Stimulated activated effector memory CD8-positive, alpha-beta T cell treated with anti-CD3 and anti-CD28 coated beads, Interleukin-12 subunit alpha, Interleukin-12 subunit beta, amount 100 ng/mL, for 72 hours (primary cell): ENCODE results near the gene MT1A.
A peak's percentile ranks its signal among the peaks of the same experiment; 100 is the strongest.

Experiments used
- ATAC-seq: fragments of 150-1000 bp; cut with Tn5 transposase; 2 replicates; pipeline ENCODE4 v1.10.0; 2021
- DNase-seq, 2 donors: peaks; one replicate each; pipeline ENCODE4 v3.0.0; 2021 to 2022; ENCODE audit warnings: low spot score in 2 of 2
- H3K27ac Mint-ChIP-seq: one replicate; pipeline ENCODE4 v1.8.0; 2022; ENCODE audit warnings: mild to moderate bottlenecking, mixed read lengths
- H3K36me3 Mint-ChIP-seq: one replicate; pipeline ENCODE4 v1.8.0; 2022; ENCODE audit warnings: mild to moderate bottlenecking, mixed read lengths
- H3K4me1 Mint-ChIP-seq: one replicate; pipeline ENCODE4 v1.8.0; 2022; ENCODE audit warnings: mixed read lengths
- H3K4me3 Mint-ChIP-seq: one replicate; pipeline ENCODE4 v1.8.0; 2022; ENCODE audit warnings: mild to moderate bottlenecking, mixed read lengths
- H3K9me3 Mint-ChIP-seq: one replicate; pipeline ENCODE4 v1.8.0; 2022; ENCODE audit warnings: mixed read lengths

Gene MT1A

DNA sequence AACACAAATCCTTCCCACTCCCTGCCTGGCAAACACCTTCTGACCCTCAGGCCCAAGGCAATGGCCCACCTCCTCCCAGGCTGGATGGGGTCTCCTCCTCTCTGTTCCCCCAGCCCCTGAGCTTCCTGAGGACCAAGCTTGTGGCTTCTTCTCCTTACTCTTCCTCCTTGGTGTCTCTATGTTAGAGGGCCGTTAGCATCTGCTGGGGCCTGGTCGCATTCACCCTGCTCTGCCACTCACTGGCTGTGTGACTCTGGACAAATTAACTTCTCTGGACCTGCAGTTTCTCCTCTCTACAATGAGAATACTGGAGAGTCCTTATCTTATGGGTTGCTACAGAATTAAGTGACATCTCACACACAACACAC is 30.8 kb upstream of the MT1A start:
- H3K9me3 Mint-ChIP-seq = no peaks in the 10 kb centered on the region
- H3K27ac Mint-ChIP-seq = peak overlapping the region; percentile 79
- ATAC-seq (no peak), DNase-seq (no peak)
- H3K4me1 Mint-ChIP-seq = peaks cover 53% of the 10 kb centered on the region
- peak overlapping the region; percentile 86 for H3K4me3 Mint-ChIP-seq
- H3K36me3 Mint-ChIP-seq = no peaks in the 10 kb centered on the region

DNA sequence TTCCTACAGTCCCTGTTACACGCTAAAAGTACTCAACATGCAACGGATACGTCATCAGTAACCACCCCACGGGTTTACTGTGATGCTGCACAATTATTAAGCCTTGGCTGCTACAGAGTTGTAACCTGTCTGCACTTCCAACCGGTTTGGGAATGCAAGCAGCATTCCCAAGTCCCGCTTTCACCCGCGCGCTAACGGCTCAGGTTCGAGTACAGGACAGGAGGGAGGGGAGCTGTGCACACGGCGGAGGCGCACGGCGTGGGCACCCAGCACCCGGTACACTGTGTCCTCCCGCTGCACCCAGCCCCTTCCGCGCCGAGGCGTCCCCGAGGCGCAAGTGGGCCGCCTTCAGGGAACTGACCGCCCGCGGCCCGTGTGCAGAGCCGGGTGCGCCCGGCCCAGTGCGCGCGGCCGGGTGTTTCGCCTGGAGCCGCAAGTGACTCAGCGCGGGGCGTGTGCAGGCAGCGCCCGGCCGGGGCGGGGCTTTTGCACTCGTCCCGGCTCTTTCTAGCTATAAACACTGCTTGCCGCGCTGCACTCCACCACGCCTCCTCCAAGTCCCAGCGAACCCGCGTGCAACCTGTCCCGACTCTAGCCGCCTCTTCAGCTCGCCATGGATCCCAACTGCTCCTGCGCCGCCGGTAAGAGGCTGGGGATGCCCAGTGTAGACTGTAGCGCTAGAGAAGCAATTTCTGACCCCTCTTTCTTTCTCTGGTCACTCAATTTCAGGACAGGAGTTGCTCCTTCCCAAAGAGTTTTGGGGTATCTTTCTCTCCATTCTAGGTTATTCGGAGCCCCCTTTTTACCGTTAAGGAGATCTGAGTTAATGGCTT is 30.2 kb upstream of the MT1A start, which contains the start of gene MT2A:
TSS of gene MT2A (plus strand) at position 542 of the 833 bp plus-strand sequence. CDS start at position 614, 72 bp downstream.
- H3K36me3 Mint-ChIP-seq = no peaks in the 10 kb centered on the region
- ATAC-seq = peak; percentile 92
- peak within 1 kb of the TSS; percentile 86 for H3K4me3 Mint-ChIP-seq
- no peaks in the 10 kb centered on the region for H3K9me3 Mint-ChIP-seq
- peaks cover 54% of the 10 kb centered on the region for H3K4me1 Mint-ChIP-seq
- peak; percentile 65 to 92 for DNase-seq
- H3K27ac Mint-ChIP-seq = peak within 1 kb of the TSS; percentile 79

DNA sequence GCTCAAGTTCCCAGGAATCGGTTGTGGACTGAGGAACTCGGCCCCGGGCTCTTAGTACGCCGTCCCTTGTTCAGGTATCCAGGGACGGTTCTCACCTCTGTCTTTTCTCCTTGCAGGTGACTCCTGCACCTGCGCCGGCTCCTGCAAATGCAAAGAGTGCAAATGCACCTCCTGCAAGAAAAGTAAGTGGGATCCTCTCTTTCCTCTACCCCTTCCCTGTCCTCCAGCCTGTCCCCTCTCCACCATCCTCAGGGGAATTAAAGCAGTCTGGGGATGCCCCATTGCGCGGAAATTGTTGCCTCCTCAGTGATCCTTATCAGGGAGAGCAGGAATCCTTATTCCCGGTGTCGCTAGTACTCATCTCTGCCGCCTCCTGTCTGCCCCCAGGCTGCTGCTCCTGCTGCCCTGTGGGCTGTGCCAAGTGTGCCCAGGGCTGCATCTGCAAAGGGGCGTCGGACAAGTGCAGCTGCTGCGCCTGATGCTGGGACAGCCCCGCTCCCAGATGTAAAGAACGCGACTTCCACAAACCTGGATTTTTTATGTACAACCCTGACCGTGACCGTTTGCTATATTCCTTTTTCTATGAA is 29.5 kb upstream of the MT1A start:
- DNase-seq = peak in 1 of 2 donors; percentile 64
- Mint-ChIP-seq H3K9me3 (no peaks in the 10 kb centered on the region), H3K4me1 (peaks cover 59% of the 10 kb centered on the region), H3K4me3 (peak overlapping the region; percentile 86), H3K27ac (peak overlapping the region; percentile 60), H3K36me3 (no peaks in the 10 kb centered on the region)
- ATAC-seq = no peak

DNA sequence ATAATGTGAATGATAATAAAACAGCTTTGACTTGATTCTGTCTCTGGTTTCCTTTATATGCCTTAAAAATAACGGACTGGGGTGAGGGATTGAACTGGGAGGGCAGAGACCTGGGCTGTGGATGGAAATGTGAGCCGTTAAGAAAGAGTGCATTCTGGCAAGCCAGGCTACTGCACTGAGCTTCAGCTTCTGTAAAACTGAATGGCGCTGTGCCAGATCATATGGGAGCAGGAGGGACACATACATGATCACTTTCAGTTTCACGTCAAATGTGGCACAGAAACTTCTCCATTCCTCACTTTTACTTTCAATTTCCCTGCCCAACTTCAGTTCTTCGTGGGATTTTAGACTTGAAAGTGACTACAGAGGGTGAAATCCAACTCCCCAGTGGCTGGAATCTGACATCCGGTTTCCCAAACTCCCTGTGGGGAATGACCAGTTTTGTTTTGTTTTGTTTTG is 29.0 kb upstream of the MT1A start:
- H3K4me3 Mint-ChIP-seq = peak overlapping the region; percentile 86
- peak; percentile 36 for ATAC-seq
- H3K36me3 Mint-ChIP-seq = no peaks in the 10 kb centered on the region
- H3K4me1 Mint-ChIP-seq = peaks cover 64% of the 10 kb centered on the region
- peak overlapping the region; percentile 60 for H3K27ac Mint-ChIP-seq
- DNase-seq = peak in 1 of 2 donors; percentile 77
- no peaks in the 10 kb centered on the region for H3K9me3 Mint-ChIP-seq

DNA sequence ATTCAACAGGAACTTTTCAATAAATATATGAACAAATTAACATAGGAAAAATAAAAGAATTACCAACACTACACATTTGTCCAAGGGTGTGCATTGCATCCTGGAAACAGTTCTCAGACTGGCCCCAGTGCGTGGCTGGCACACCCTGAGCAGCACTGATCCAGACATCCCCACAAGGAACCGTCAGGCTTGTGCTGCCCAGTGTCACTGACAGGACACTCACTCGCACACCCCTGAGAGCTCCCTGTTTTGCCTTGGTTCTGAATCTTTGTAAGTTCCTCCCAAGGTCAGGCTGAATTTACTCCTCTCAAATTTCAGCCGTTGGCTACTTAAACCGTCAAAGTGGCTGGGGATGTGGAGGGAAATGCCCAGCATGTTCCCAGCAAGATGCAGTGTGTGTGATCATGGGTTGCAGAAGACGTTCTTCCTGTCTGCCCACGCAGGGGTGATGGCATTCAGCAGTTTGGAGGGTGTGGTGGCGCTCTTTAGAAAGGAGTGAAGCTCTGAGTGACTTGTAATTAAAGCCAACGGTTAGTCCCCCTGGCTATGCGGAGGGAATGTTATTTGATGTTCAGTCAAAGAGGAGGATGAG is 28.4 kb upstream of the MT1A start:
- peak overlapping the region; percentile 60 for H3K27ac Mint-ChIP-seq
- H3K4me1 Mint-ChIP-seq = peaks cover 70% of the 10 kb centered on the region
- ATAC-seq (peak; percentile 61), DNase-seq (peak; percentile 49 to 87)
- H3K36me3 Mint-ChIP-seq = no peaks in the 10 kb centered on the region
- peak overlapping the region; percentile 86 for H3K4me3 Mint-ChIP-seq
- H3K9me3 Mint-ChIP-seq = no peaks in the 10 kb centered on the region

DNA sequence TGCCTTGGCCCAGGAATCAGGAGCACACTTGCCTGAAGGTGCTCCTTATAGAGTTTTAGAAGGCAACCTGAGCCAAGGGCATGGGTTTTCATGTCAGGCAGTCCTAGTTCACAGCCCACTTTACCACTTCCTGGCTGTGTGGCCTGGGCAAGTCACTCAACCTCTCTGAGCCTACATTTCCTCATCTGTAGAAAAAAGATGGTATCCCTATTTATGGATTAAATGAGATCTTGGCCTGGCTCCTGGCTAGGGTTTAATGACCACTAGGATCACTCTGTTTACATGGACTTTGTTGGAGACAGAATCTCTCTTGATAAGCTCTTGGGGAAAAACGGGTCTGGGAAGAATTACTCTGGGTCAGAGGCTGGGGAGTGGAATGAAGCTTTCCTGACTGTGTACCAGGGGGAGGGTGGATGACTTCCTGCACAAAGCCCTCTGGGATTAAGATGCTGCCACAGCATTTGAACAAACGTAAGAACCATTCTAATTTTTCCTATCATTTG is 27.8 kb upstream of the MT1A start:
- DNase-seq (no peak), ATAC-seq (no peak)
- peak overlapping the region; percentile 70 for H3K27ac Mint-ChIP-seq
- H3K9me3 Mint-ChIP-seq = no peaks in the 10 kb centered on the region
- H3K4me3 Mint-ChIP-seq = peak overlapping the region; percentile 86
- peaks cover 73% of the 10 kb centered on the region for H3K4me1 Mint-ChIP-seq
- no peaks in the 10 kb centered on the region for H3K36me3 Mint-ChIP-seq

DNA sequence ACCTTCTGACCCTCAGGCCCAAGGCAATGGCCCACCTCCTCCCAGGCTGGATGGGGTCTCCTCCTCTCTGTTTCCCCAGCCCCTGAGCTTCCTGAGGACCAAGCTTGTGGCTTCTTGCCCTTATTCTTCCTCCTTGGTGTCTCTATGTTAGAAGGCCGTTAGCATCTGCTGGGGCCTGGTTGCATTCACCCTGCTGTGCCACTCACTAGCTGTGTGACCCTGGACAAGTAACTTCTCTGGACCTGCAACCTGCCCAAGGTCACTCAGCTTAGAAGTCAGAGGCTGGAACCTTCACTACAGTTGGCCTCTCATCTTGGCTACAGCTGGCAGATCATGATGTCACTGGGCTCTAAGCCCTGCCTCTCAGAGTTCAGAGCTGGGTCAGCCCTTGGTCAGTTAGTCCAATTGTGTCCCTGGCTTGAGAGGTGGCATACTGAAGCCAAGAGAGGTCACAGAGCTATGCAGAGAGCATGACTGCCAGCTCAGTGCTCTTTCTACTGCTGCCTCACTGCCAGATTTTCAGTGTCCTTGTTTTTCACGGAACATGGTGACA is 27.1 kb upstream of the MT1A start:
- Mint-ChIP-seq H3K4me1 (peaks cover 71% of the 10 kb centered on the region), H3K36me3 (no peaks in the 10 kb centered on the region), H3K9me3 (no peaks in the 10 kb centered on the region), H3K4me3 (peak overlapping the region; percentile 52), H3K27ac (peak overlapping the region; percentile 70)
- DNase-seq = no peak
- ATAC-seq = no peak

DNA sequence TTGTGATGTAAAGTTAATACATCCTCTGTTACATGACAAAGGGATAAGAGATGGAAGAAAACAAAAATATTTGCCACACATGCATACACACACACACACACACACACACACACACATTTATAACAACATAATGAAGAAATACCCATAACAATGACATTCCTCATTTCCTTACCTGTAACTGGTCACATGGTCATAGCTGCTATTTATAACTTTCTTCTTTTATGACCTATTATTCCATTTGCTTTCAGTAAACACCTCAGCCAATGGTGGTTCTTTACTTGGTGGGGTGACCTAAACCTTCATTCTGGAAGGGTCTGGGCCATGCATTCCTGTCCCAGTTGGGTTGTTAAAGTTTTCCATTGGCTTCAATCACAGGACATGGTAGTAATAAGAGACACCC is 24.8 kb upstream of the MT1A start:
- H3K4me1 Mint-ChIP-seq = peaks cover 65% of the 10 kb centered on the region

DNA sequence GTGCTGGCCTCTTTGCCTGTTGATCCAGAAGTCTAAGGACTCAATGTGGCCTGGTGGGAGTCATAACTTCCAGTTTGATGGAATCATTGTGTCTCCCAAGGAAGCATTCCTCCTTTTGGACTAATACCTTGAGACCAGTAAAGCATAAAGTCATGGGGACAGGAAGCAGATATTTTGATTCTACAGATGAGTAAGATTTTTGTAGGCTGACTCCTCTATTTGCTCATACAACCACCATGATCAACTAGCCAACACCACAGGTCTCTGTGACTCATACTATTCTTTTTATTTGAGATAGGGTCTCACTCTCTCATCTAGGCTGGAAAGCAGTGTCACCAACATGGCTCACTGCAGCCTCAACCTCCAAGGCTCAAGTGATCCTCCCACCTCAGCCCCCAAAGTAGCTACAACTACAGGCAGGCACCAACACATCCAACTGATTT is 23.9 kb upstream of the MT1A start:
- peak; percentile 92 for ATAC-seq

More for the DNA sequence above, 24.8 kb upstream of the MT1A start:
- Mint-ChIP-seq H3K27ac (peak overlapping the region; percentile 26), H3K36me3 (no peaks in the 10 kb centered on the region), H3K9me3 (no peaks in the 10 kb centered on the region), H3K4me3 (no peak overlapping the region)
- ATAC-seq = no peak
- DNase-seq = no peak

DNA sequence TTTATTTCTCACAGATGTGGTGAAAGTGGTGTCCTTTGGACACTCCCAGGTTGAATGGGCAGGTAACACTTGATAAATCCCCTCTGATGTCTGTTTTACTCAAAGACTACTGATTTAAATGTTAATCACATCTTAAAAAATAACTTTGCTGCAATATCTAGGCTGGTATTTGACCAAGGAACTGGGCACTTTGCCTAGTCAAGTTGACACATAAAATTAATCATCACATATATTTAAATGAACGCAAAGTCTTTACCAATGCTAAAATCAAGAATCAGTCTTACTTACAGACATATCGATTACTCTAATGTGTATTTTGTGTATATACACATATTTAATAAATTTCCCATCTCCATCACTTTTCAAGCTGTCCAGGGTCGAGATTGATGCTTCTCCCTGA is 23.1 kb upstream of the MT1A start:
- Mint-ChIP-seq H3K9me3 (no peaks in the 10 kb centered on the region), H3K4me3 (no peak overlapping the region), H3K27ac (no peak overlapping the region), H3K4me1 (peaks cover 49% of the 10 kb centered on the region), H3K36me3 (no peaks in the 10 kb centered on the region)
- DNase-seq = no peak
- no peak for ATAC-seq

More for the DNA sequence above, 23.9 kb upstream of the MT1A start:
- H3K4me1 Mint-ChIP-seq = peaks cover 56% of the 10 kb centered on the region
- no peaks in the 10 kb centered on the region for H3K36me3 Mint-ChIP-seq
- H3K4me3 Mint-ChIP-seq = peak overlapping the region; percentile 14
- peak overlapping the region; percentile 26 for H3K27ac Mint-ChIP-seq
- DNase-seq = no peak
- no peaks in the 10 kb centered on the region for H3K9me3 Mint-ChIP-seq

DNA sequence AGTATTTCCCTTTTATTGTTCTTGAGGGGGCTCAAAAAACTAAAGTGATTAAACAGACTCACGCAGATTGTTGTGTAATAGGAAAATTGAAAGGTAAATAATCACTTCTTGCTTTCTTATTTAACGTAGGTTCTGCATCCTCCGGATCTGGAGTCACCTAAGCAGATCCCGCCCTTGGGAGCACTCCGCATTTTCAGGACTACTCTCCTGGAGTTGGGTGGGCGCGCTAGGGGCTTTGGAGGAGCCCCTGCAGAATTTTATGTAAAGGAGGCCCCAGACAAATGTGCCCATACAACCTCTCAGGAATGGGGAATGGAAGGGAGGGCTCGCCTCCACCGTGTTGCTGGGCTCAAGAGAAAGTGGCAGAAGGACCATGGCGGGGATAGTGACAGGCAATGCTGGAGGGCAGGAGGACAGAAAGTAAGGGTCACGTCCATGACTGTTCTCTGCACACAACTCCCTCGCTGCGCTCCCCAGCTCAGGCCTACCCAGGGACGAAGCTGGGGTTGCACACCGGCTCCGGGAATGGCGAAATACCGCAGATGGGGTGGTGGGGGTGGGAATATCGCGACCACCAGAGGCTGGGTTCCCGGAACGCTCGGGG is 21.8 kb upstream of the MT1A start:
- H3K4me3 Mint-ChIP-seq = peak overlapping the region; percentile 42
- no peaks in the 10 kb centered on the region for H3K36me3 Mint-ChIP-seq
- no peaks in the 10 kb centered on the region for H3K9me3 Mint-ChIP-seq
- no peak for DNase-seq
- no peak overlapping the region for H3K27ac Mint-ChIP-seq
- peaks cover 36% of the 10 kb centered on the region for H3K4me1 Mint-ChIP-seq
- no peak for ATAC-seq

DNA sequence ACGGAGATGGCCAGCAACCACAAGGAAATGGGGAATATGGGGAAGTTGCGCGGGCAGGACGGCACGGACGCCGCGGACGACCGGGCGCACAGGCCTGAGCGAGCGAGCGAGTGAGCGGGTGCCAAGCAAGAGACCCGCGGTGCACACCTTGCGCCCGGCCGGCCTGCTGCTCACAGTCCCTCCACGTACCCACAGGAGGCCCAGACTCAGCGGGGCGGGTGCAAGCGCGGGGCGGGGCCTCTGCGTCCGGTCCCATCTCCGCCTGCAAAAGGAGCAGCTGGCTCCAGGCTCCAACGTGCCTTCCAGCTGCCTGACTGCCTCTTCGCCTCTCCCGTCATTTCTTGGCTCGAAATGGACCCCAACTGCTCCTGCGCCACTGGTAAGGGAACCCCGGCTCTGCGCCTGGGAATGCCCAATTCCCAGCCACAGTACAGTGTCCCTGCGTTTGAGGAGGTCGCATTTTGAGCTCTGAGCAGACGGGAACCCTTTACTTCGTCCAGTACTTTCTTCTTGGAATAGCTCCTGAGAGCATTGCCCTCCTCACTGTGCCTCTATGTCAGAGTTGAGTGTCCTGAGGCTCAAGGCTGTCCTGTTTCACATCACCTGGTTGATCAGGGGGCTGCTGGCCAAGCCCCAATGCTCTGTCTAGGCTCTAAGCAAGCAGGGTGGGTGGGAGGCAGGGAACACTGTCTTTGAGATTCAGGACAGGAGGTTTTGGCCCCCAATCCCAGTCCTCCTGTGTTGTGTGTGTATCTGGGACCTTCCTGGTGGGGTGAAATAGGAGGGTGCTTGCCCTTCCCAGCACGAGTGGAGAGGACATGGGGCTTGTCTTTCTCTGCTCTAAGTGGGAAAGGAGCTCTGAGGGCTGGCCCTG is 21.0 kb upstream of the MT1A start:
- peak; percentile 62 for ATAC-seq
- H3K4me3 Mint-ChIP-seq = peak overlapping the region; percentile 42
- no peaks in the 10 kb centered on the region for H3K9me3 Mint-ChIP-seq
- no peak overlapping the region for H3K27ac Mint-ChIP-seq
- DNase-seq = no peak
- H3K4me1 Mint-ChIP-seq = peaks cover 33% of the 10 kb centered on the region
- H3K36me3 Mint-ChIP-seq = no peaks in the 10 kb centered on the region

DNA sequence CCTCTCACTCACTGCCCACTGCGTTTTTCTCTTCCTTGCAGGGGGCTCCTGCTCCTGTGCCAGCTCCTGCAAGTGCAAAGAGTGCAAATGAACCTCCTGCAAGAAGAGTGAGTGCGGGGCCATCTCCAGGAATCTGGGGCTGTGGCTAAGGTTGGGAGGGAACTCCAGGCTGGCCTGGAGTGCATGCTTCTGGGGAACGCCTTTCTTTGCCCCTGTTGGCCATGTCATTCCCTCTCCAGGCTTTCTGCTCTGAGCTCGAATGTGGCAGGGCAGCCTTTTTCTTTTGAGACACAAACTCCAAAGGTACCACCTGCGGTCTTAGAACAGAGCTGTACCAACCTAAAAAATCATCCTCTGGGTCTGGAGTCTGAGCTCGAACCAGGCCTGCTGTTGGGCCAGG is 20.3 kb upstream of the MT1A start:
- H3K9me3 Mint-ChIP-seq = no peaks in the 10 kb centered on the region
- no peak overlapping the region for H3K27ac Mint-ChIP-seq
- no peaks in the 10 kb centered on the region for H3K36me3 Mint-ChIP-seq
- DNase-seq = no peak
- ATAC-seq = no peak
- H3K4me3 Mint-ChIP-seq = no peak overlapping the region
- H3K4me1 Mint-ChIP-seq = peaks cover 30% of the 10 kb centered on the region

DNA sequence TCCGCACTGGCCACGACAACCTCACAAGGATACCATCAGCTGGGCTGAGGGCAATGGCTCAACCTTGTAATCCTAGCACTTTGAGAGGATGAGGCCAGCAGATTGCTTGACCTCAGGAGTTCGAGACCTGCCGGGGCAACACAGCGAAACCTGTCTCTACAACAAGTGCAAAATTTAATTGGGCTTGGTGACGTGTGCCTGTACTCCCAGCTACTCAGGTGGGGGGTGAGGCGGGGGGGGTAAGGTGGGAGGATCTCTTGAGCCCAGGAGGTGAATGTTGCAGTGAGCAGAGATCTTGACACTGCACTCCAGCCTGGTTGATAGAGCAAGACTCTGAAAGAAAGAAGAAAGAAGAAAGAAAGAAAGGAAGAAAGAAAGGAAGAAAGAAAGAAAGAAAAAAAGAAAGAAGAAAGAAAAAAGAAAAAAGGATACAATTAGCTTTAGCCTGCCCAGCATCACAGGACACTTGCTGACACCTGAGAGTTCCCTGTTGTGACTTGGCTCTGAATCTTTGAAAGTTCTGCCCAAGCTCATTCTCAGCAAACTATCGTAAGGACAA is 18.0 kb upstream of the MT1A start:
- Mint-ChIP-seq H3K9me3 (no peaks in the 10 kb centered on the region), H3K4me1 (peaks cover 19% of the 10 kb centered on the region), H3K27ac (no peak overlapping the region), H3K36me3 (no peaks in the 10 kb centered on the region), H3K4me3 (no peak overlapping the region)
- ATAC-seq (no peak), DNase-seq (no peak)
